ENCODE measurements around the gene CADPS2.

CADPS2 gene

GRCh38 chr7:122605929-122606328, 280.3 kb downstream of the CADPS2 start:
- no peak for DNase-seq (ENCODE audit: low read depth in 2 of 2)

GRCh38 chr7:122604251-122604650, 282.0 kb downstream of the CADPS2 start:
- DNase-seq (ENCODE audit: low read depth in 2 of 2): no peak

- DNase-seq (ENCODE audit: low read depth in 2 of 2): no peak
These were observed 283.5 kb downstream of the CADPS2 start for GRCh38 chr7:122602800-122603199.

- DNase-seq (ENCODE audit: low read depth in 2 of 2): no peak
These were observed 285.6 kb downstream of the CADPS2 start for GRCh38 chr7:122600630-122601029.

GRCh38 chr7:122600042-122600441, 286.2 kb downstream of the CADPS2 start:
- DNase-seq (ENCODE audit: low read depth in 2 of 2): no peak

GRCh38 chr7:122597277-122597676, 289.0 kb downstream of the CADPS2 start:
- no peak for DNase-seq (ENCODE audit: low read depth in 2 of 2)

- no peak for DNase-seq (ENCODE audit: low read depth in 2 of 2)
These were observed 290.4 kb downstream of the CADPS2 start for GRCh38 chr7:122595885-122596284.

- no peak for DNase-seq (ENCODE audit: low read depth in 2 of 2)
These were observed 297.6 kb downstream of the CADPS2 start for GRCh38 chr7:122588621-122589020.

- no peak for DNase-seq (ENCODE audit: low read depth in 2 of 2)
These were observed 301.5 kb downstream of the CADPS2 start for GRCh38 chr7:122584676-122585251.

GRCh38 chr7:122578350-122578749, 307.9 kb downstream of the CADPS2 start:
- DNase-seq (ENCODE audit: low read depth in 2 of 2): no peak

- DNase-seq (ENCODE audit: low read depth in 2 of 2): no peak
These were observed 308.7 kb downstream of the CADPS2 start for GRCh38 chr7:122577449-122578003.

- DNase-seq (ENCODE audit: low read depth in 2 of 2): no peak
These were observed 313.6 kb downstream of the CADPS2 start for GRCh38 chr7:122572706-122573105.

- no peak for DNase-seq (ENCODE audit: low read depth in 2 of 2)
These were observed 324.9 kb downstream of the CADPS2 start for GRCh38 chr7:122561326-122561725.

- no peak for DNase-seq (ENCODE audit: low read depth in 2 of 2)
These were observed 329.3 kb downstream of the CADPS2 start for GRCh38 chr7:122556873-122557542.

GRCh38 chr7:122556219-122556618, 330.0 kb downstream of the CADPS2 start:
- no peak for DNase-seq (ENCODE audit: low read depth in 2 of 2)

- no peak for DNase-seq (ENCODE audit: low read depth in 2 of 2)
These were observed 332.5 kb downstream of the CADPS2 start for GRCh38 chr7:122553761-122554160.

- DNase-seq (ENCODE audit: low read depth in 2 of 2): no peak
These were observed 333.5 kb downstream of the CADPS2 start for GRCh38 chr7:122552769-122553168.

GRCh38 chr7:122550545-122550944, 335.7 kb downstream of the CADPS2 start:
- DNase-seq (ENCODE audit: low read depth in 2 of 2): no peak

GRCh38 chr7:122549578-122549977, 336.7 kb downstream of the CADPS2 start:
- DNase-seq (ENCODE audit: low read depth in 2 of 2): no peak

GRCh38 chr7:122546496-122546895, 339.8 kb downstream of the CADPS2 start:
- no peak for DNase-seq (ENCODE audit: low read depth in 2 of 2)

GRCh38 chr7:122544463-122544862, 341.8 kb downstream of the CADPS2 start:
- DNase-seq (ENCODE audit: low read depth in 2 of 2): no peak

GRCh38 chr7:122543891-122544290, 342.4 kb downstream of the CADPS2 start:
- no peak for DNase-seq (ENCODE audit: low read depth in 2 of 2)

- DNase-seq (ENCODE audit: low read depth in 2 of 2): no peak
These were observed 343.1 kb downstream of the CADPS2 start for GRCh38 chr7:122543166-122543565.

Measured in stimulated activated CD4-positive, alpha-beta T cell treated with anti-CD3 and anti-CD28 coated beads, Interleukin-15, amount 100 ng/mL, for 48 hours (primary cell).